Stimulated activated CD8-positive, alpha-beta memory T cell treated with anti-CD3 and anti-CD28 coated beads, Interleukin-4, amount 100 ng/mL, for 48 hours (primary cell): ENCODE data around the gene HECW1.
"Not testable (repeated sequence)": the region's sequence is repeated elsewhere in the genome, so short reads cannot be mapped to it uniquely, and the experiment has no call there.

Experiments used
- DNase-seq: peaks from one replicate; pipeline ENCODE4 v3.0.0-alpha.2; 2020

Gene HECW1

DNA sequence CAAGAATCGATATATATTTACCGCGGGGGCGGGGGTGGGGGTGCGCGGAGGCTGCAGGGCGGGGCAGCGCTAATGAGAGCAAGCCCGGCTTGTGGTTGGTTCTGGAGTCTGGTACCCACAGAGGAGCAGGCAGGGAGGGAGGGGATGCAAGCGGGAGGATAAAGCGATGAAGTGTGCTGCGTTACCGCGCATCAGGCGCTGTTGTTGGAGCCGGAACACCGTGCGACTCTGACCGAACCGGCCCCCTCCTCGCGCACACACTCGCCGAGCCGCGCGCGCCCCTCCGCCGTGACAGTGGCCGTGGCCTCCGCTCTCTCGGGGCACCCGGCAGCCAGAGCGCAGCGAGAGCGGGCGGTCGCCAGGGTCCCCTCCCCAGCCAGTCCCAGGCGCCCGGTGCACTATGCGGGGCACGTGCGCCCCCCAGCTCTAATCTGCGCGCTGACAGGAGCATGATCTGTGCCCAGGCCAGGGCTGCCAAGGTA lies at the start of gene HECW1:
Gene HECW1 (plus strand): TSS at position 189 of the 482 bp plus-strand sequence. CDS start 131,259 bp downstream, outside the sequence.
- DNase-seq = no peak

DNA sequence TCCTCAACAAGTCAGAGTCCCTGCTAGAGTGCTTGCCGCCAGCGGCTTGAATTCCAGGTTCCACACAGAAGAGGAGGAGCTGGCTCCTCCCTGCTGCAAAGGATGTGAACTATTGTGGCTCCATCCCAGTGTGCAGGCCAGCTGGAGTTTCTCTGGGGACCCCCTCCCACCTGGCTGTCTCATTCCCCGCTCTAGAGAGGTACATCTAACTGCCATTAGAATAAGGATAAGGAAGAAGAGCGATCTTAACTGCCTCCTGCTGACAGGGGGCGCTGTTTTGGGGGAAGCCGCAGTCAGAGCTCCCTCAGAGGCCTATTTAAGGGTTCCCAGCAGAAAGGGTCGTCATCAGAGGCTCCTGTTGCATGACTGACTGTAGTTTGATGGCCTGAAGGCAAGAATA lies 40.8 kb upstream of the HECW1 start:
- peak; percentile 50 for DNase-seq

DNA sequence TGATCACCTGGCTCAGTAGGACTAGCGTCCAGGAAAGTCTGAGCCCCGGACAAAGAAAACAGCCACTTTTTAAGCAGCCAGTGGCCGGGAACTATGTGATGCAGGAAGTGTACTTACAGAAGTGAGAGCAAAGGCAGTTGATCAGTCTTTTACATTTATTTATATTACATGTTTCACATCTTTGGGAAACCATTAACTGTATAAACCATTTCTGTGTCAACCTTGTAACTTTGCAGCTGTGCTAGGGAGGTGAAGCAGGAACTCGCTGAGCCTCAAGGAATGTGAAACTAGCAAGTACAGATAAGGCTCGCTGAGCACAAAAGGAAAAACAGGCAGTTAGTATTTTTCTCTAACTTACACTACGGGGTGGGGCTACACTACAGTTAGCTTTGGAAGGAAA lies 39.9 kb upstream of the HECW1 start:
- no peak for DNase-seq

DNA sequence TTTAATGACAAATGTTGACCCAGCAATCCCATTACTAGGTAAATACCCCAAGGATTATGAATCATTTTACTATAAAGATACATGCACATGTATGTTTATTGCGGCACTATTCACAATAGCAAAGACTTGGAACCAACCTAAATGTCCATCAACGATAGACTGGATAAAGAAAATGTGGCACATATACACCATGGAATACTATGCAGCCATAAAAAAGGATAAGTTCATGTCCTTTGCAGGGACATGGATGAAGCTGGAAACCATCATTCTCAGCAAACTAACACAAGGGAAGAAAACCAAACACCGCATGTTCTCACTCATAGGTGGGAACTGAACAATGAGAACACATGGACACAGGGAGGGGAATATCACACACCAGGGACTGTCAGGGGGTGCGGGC lies 38.6 kb upstream of the HECW1 start:
- not testable (repeated sequence) for DNase-seq

DNA sequence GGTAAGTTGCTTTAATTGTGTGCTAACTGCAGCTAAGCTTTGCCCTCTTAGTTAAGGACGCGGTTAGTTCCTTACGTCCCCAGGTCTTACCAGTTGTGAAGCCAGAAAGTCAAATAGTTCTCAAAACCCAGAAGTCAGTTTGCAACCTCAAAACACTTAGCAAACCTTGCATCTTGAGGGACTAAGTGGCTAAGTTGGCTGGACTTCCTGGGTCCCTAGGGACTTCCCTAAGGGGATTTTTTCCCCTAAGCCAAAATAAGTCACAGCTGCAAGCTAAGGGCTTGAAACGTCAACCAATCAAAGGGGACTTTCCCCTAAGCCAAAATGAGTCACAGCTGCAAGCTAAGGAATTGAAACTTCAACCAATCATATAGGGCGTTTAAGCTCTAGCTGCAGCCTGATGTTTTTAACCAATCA lies 36.2 kb upstream of the HECW1 start:
- no peak for DNase-seq

DNA sequence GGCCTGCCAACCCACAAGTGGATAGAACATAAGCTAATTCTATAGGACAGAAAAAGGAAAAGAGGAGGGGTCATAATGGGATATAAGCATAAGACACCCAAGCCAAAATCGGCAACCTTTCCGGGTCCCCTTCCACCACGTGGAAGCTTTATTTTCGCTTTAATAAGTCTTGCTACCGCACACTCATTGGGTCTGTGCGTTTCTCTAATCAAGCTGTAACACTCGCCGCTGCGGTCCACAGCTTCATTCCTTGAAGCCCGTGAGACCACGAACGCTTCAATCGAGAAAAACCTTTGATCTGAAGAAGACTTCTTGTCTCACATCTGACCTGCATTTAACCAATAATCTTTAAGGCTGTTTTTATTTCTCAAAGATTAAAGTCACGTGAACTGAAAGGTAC lies 35.8 kb upstream of the HECW1 start:
- DNase-seq = no peak

DNA sequence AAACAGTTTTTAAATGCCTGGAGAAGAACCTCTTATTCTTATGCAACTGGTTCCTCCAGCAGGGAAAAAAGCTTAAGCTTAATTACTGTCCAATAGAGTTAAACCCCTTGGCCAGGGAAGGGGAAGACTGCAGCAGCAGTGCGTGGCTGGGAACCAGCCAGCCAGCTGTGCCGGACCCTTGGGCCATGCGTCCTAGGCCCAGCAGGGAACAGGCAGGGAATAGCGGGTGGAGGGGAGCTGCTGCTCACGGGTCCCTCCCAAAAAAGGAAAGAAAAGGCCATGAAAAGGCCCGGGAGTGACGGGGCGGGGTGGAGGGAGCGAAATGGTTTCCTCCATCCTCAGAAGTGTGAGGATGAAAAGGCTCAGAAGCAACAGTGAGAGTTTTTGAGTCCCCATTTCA lies 35.2 kb upstream of the HECW1 start:
- DNase-seq = no peak

DNA sequence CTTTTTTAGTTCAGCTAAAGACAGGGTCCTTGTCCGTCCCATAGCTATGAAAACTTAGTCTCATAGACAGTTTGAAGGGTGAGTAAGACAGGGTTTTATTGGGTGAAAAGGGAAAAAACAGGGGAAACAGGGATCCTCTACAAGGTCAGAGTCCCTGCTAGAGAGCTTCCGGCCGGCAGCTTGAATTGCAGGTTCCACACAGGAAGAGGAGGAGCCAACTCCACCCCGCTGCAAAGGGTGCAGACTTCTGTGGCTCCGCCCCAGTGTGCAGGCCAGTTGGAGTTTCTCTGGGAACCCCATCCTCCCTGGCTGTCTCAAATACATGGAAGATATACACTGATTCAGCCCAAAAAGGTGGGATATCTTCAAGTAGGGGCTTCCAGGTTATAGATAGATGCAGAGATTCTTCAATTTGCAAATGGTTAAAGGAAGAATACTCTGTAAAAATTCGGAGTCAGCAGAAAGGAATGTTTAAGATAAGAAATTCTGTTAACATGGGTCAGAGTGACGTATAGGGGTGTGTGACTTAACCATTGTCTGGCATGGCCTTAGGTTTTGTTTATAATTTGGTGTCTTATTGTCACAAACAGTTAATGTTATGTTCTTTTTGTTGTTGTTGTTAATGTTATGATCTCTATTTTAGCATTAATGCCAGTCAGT lies 34.6 kb upstream of the HECW1 start:
- no peak for DNase-seq

DNA sequence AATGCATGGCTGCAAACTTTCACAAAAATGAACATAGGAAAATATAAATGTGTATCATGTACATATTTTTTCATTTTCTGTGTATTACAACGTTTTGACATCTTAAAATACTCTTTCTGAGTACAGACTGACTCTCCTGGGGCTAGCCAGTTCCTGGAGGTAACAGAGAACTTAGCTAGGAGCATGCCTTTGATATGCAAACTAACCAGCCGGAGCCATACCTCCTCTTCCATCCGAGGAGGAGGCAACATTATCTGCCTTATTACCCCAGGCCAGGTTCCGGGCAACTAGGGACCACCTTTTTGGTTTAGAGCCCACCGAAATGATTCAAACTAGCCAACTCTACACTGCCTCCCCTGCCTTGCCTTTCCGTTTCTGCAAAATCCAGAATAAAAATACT lies 33.7 kb upstream of the HECW1 start:
- no peak for DNase-seq

DNA sequence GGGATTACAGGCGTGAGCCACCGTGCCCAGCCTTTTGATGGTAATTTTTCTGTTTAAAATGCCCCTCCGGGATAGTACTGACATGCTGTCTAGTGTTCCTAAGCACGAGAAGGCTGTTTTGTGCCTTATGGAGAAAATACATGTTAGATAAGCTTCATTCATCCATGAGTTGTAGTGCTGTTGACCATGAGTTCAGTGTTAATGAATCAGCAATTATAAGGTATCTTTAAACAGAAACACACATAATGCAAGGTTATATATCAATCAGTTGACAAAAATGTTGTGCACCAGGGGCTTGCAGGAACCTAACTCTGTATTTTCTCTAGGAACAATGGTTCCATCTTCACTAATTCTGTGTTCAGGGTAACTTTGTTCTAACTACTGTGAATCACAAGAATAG lies 30.8 kb upstream of the HECW1 start:
- DNase-seq = no peak

DNA sequence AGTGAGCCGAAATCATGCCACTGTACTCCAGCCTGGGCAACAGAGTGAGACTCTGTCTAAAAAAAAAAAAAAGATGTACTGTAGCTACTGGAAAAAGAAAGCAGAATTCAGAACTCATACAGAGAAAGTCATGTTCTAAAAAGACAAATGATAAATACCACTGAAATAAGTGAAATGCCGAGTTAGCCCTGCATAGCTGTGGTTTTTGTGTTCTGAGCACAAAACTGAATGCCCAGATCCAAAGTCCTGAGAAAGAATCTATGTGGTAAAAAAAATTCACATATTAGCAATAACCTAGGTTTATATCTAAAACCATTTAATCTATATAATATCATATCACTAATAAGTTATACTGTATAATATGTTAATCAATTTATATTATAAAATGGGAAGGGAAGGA lies 29.3 kb upstream of the HECW1 start:
- DNase-seq = no peak

DNA sequence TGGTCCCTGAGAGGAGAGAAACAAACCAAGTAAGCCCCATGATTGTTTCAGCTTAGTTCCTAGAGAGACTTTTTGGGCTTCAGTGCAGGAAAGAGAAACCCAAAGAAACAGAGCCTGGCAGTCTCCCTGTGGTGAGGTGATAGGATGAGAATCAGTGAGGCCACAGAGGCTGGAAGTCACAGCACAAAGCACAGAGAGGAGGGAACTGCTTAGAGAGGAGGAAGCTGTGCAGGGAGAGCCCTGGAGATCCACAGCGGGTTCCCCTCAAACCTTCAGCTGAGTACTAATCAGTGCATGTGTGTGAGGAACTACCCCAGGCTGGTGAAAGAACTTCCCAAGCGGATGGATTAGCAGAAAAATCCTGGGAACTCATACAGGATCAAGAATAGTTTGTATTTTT lies 27.4 kb upstream of the HECW1 start:
- no peak for DNase-seq

DNA sequence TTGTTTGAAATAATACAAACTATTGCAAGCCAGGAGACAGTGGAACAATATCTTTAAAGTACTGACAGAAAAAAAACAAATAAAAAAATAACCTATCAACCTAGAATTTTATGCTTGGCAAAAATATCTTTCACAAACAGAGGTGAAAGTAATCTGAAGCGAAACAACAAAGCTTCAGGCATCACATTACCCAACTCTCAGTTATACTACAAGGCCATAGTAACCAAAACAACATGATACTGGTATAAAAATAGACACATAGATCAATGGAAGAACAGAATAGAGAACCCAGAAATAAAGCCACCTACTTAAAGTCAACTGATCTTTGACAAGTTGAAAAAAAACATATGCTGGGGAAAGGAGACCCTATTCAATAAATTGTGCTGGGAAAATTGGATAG lies 26.5 kb upstream of the HECW1 start:
- DNase-seq = no peak

DNA sequence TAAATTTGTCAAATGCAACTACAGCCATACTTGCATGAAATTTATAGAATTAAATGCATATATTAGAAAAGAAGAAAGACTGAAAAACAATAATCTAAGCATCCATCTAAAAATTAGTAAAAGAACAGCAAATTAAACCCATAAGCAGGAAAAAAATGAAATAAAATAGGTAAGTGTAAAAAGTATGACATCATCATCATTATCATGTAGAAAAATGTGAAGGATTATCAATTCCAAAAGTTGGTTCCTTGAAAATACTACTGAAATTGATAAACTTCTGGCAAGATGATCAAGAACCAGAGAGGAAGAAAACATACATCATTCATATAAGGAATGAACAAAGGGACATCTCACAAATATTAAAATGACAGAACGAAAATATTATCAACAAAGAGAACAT lies 19.6 kb upstream of the HECW1 start:
- DNase-seq = no peak

DNA sequence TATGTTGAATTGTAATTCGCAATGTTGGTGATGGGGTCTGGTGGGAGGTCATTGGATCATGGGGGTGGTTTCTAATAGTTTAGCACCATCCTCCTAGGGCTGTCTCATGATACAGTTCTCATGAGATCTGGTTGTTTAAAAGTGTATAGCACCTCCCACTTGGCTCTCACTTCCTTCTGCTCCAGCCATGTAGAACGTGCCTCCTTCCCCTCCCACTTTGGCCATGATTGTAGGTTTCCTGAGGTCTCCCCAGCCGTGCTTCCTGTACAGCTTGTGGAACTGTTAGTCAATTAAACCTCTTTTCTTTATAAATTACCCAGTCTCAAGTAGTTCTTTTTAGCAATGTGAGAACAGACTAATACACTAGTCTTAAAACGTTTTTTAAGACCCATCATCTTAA lies 15.6 kb upstream of the HECW1 start:
- no peak for DNase-seq

DNA sequence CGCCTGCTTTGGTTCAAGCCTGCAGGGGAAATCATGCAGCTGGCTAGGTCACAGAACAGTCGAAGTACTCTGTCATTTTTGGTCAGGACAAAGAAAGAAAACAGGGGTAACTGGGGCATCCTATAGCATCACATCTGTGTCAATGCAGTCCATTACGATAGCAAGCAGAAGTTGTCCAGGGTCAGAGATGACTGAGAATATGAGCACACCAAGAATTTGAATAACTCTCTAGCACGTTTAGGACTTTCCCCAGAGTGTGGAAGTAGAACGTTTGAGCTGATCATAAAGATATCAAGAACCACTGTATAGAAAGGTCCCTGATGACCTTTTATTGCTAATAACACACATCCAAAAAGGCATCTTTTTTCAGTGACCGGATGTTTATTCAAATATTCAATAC lies 12.7 kb upstream of the HECW1 start:
- DNase-seq = no peak

DNA sequence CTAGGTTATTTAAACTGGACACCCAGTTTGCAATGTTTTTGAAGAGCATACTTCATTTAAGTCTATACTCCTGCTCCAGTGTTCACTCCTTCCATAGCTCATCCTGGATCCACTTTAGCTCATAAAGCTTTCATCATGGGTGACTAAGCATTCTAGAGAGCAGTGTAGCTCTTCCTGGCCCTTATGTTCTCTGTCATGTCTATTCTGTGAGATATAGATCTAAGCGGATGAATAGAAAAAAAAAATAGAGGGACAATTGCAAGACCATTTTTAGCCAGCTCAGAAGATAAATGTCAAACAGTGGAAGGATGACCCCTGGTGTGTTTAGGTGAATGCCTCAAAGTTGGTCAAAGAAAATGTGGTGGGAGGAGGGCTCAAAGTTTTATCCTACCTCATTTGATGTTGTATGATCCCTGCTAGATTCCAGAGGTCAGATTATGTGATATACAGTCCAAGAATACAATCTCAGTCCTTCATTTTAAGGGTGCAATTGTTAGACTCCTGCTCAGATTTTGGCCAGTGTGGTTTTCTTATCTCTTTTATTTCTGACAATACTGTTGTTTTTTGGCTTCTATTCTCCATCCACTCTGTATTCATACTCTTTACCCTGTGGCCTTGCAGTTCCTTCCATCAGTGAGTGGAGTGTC lies 7.5 kb upstream of the HECW1 start:
- DNase-seq = no peak

DNA sequence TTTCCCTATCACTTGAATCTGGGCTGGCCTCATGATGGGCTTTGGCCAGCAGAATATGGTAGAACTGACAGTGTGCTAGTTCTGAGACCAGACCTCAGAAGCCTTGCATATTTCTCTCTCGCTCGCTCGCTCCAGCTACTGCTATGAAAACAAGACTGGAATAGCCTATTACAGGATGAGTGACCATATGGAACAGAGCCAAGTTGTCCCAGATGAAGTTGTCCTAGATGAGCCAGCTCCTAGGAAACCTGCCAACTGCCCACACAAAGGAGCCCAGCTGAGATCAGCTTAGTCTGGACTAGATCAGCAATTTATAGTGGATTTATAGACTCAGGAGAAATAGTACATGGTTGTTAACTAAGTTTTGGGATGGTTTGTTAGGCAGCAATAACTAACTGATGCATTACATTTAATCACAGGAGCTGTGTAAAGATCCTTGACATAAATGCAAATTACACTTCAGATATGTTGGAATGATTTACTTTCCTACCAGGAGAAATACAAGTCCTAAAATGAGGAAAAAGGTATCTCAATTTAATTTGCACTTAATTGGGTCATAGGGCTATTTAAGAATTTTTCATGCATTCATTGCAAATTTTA lies 6.8 kb upstream of the HECW1 start:
- DNase-seq = no peak

DNA sequence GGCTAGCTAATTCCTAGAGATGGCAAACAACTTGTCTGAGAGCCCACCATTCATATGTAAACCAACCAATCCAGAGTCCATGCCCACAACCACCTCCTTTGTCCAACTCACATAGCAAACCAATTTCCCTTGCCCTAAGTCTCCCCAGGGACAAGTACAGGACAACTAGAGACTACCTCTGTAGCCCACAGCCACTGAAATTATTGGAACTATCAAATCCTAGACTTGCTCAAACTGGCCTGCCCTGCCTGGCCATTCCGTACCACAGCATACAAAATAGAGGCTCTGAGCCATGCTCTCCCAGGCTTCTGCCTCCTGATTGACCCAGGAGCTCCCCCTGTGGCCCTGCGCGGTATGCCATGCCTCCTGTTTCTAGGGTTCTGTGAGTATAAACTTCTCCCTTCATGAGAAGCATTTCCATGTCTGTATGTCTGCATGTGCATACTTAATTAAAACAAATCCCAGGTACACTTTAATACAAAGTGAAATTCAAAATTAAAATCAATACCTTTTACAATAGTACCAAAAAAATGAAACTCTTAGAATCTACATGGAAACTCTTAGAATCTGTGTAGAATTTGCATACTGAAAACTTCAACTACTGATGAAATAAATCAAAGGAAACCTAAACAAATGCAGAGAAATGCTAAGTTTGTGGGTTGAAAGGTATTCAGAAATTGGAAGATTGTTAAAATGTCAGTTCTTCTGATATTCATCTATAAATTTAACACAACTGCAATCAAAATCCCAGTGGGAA lies 4.0 kb upstream of the HECW1 start:
- peak; percentile 78 for DNase-seq

DNA sequence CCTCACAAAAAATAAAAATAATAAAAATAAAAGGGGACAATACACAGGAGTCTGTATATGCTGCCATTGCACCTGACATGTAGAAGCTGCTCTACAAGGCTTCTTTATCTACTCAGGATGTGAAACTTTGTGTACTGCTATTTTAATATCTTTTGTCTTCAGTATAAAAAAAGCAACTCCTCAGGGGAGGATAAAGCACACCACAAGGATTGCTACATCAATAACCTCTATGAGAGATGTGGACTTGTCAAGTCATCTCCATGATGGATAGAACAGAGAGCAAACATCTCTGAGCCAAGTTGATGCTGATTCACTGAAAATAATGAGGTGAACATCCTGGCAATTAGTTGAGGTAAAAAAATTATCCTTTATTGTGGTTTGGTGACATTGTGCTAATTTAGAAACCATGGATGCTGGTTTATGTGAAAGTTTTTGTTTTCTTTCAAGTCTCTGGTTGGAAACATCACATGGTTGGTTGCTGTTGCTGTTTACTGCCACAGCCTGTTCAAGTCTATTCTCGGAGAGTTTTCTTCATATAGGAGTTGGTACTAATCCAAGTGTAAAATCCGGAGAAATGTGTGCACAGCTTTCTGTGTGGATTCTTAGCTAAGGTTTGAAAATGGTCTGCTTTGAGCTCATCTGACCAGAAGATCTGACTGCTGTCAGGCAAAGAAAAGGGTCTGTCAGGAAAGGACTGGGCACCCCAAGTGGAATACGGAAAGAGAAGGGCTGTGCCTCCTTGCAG lies 1.5 kb upstream of the HECW1 start:
- DNase-seq = no peak

DNA sequence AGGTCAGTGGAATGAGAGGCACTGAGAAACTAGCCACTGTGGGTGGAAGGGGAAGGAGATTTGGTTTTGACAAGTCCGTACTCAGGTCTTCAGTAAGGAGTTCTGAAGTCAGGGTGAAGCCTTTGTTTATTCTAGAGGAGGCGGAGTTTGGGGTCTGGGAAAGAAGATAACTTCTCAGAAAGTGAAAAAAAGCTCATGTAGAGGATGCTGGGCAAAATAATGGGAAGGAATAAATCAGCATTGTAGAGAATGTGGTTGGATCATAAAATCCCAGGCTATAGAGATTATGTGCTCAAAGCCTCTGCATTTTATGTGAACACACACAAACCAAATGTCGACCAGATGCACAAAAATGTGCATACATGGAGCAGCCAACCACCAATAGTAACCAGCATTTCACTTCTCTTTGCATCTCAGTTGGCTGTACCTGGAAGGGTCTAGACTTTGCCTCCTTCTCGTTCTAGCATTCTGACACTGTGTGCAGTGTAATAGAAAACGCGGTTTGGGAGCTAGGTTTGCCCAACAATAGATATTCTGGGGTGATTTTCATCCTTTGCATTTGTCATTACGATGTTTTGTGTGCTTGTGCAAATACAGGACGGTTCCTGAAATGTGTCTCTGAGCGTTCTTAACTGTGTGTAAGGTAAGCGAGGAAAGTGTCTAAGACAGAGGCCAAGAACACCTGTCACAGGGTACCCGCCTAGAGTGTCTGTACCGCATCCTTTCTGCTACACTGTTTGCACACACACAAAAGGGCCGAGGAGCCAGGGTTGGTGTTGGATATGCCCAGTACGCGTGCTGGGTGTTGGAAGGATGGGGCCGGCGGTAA lies 603 bp upstream of the HECW1 start:
- no peak for DNase-seq
